A549 (cell line): ENCODE data around the gene PODNL1.

ENCODE experiments used
- KDM5A ChIP-seq: fragments of 200-600 bp; sonication (generic); IDR thresholded peaks from 2 replicates; pipeline ENCODE4 v1.6.1; 2016; ENCODE audit warnings: antibody characterized with exemption, mild to moderate bottlenecking
- MAFK ChIP-seq: fragments of 450-650 bp; IDR thresholded peaks from 2 replicates; pipeline ENCODE4 v1.6.1; 2014; ENCODE audit not compliant: partially characterized antibody
- NPAS2 ChIP-seq: fragments of 250-450 bp; sonication (Bioruptor Pico); IDR thresholded peaks from 2 replicates; pipeline ENCODE4 v1.8.0; 2022; ENCODE audit warnings: mild to moderate bottlenecking, moderate library complexity, borderline replicate concordance
- POLR2A ChIP-seq: IDR thresholded peaks from 2 replicates; pipeline ENCODE4 v1.6.1; 2012; ENCODE audit warnings: mild to moderate bottlenecking, low read length
- POLR2AphosphoS2 ChIP-seq: conservative IDR thresholded peaks from 2 replicates; pipeline ENCODE4 v1.6.1; 2012; ENCODE audit warnings: low read length, improper control_type of control experiment, inconsistent platforms
- RAD21 ChIP-seq, 2 experiments: fragments of >200 bp in 1 of 2; sonication (Bioruptor Twin) in 1 of 2; formaldehyde crosslinking in 1 of 2; IDR thresholded peaks in 1 of 2; conservative IDR thresholded peaks in 1 of 2; 2 replicates in 1 of 2; 3 replicates in 1 of 2; pipeline ENCODE4 v1.6.1; 2012 to 2018; ENCODE audit warnings: inconsistent platforms in 1 of 2
- TF ChIP-seq, protein P1 (sequence below): fragments of 200-600 bp; sonication (generic); IDR thresholded peaks from 2 replicates; pipeline ENCODE4 v1.6.1; 2016; ENCODE audit warnings: antibody characterized with exemption, mild to moderate bottlenecking, moderate library complexity
- TF ChIP-seq, protein P2 (sequence below): fragments of >200 bp; sonication (Bioruptor Twin); formaldehyde crosslinking; IDR thresholded peaks from 3 replicates; pipeline ENCODE4 v1.5.1; 2016

DNA sequence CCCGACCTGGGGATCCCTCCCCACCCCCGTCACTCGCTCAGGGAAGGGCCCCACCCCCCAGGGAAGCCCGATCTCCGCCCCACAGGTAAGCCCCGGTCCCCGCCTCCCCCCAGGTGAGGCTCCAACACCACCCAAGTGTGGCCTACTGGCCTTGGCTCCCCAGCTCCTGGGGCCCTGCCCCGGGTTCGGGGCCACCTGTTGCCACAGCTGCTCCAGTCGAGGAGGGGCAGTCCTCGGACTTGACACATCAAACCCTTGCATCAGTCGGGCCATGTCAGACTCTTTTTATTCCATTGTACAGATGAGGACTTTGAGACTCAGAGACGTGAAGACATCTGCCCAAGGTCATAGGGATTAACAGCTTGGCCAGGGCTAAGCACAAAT is 31.7 kb downstream of the PODNL1 start:
- TF ChIP-seq, protein P1, sequence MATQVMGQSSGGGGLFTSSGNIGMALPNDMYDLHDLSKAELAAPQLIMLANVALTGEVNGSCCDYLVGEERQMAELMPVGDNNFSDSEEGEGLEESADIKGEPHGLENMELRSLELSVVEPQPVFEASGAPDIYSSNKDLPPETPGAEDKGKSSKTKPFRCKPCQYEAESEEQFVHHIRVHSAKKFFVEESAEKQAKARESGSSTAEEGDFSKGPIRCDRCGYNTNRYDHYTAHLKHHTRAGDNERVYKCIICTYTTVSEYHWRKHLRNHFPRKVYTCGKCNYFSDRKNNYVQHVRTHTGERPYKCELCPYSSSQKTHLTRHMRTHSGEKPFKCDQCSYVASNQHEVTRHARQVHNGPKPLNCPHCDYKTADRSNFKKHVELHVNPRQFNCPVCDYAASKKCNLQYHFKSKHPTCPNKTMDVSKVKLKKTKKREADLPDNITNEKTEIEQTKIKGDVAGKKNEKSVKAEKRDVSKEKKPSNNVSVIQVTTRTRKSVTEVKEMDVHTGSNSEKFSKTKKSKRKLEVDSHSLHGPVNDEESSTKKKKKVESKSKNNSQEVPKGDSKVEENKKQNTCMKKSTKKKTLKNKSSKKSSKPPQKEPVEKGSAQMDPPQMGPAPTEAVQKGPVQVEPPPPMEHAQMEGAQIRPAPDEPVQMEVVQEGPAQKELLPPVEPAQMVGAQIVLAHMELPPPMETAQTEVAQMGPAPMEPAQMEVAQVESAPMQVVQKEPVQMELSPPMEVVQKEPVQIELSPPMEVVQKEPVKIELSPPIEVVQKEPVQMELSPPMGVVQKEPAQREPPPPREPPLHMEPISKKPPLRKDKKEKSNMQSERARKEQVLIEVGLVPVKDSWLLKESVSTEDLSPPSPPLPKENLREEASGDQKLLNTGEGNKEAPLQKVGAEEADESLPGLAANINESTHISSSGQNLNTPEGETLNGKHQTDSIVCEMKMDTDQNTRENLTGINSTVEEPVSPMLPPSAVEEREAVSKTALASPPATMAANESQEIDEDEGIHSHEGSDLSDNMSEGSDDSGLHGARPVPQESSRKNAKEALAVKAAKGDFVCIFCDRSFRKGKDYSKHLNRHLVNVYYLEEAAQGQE, result no peak
- TF ChIP-seq, protein P2, sequence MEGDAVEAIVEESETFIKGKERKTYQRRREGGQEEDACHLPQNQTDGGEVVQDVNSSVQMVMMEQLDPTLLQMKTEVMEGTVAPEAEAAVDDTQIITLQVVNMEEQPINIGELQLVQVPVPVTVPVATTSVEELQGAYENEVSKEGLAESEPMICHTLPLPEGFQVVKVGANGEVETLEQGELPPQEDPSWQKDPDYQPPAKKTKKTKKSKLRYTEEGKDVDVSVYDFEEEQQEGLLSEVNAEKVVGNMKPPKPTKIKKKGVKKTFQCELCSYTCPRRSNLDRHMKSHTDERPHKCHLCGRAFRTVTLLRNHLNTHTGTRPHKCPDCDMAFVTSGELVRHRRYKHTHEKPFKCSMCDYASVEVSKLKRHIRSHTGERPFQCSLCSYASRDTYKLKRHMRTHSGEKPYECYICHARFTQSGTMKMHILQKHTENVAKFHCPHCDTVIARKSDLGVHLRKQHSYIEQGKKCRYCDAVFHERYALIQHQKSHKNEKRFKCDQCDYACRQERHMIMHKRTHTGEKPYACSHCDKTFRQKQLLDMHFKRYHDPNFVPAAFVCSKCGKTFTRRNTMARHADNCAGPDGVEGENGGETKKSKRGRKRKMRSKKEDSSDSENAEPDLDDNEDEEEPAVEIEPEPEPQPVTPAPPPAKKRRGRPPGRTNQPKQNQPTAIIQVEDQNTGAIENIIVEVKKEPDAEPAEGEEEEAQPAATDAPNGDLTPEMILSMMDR, result no peak
- no peak for TF ChIP-seq MAFK
- no peak for TF ChIP-seq POLR2A
- TF ChIP-seq RAD21 (conservative IDR thresholded peaks at IDR 0.05 in 1 of 2, IDR thresholded peaks at IDR 0.05 in 1 of 2), result no peak
- TF ChIP-seq NPAS2 (CRISPR knock-in tag), result no peak
- no peak for TF ChIP-seq KDM5A
- no peak for TF ChIP-seq POLR2AphosphoS2
